GM19395 (cell line): ENCODE results near the gene RCOR2.
A peak's percentile ranks its signal among the peaks of the same experiment; 100 is the strongest.
"Not testable (repeated sequence)": the region's sequence is repeated elsewhere in the genome, so short reads cannot be mapped to it uniquely, and the experiment has no call there.

Experiments used
- ATAC-seq: cut with Tn5 transposase; IDR thresholded peaks from one replicate; pipeline ENCODE4 v1.9.1; 2021; ENCODE audit warnings: mild to moderate bottlenecking, moderate library complexity; ENCODE audit not compliant: unreplicated experiment

RCOR2 gene

DNA sequence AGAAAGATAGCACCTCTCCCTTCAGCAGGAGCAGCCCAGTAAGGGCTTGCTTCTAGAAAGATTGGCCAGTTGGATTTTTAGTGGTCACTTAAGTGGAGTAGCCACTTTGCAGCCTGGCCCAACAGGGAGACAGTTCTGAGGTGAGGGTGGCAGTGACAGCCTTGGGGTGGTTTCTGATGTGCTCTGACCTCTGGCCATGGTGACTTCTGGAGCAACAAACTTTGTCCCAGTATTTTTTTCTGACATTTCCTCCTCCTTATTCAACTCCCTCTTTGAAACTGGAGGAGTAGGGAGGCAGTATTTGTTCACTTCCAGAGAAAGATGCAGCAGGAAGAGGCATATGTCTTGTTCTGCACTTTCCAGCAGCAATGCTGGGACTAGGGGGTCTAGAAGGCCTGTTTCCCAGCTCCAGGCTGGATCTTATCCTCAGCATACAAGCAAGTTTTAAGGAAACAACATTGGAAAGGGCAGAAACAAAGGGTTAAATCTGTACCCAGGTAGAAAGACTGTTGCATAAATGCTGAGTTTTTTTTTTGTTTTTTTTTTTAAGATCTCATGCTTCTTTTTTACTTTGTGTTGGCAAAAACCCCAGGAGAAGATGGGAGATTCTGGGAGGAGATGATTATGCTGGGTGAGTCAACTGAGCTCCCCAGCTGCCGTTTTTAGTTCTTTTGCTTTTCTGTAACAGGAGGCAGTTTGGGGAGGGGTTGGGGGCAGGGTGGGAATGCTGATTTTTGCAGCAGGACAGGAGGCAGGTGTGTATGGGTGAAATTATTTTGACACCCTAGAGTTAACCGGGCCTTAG lies 37.2 kb downstream of the RCOR2 start:
- no peak for ATAC-seq

DNA sequence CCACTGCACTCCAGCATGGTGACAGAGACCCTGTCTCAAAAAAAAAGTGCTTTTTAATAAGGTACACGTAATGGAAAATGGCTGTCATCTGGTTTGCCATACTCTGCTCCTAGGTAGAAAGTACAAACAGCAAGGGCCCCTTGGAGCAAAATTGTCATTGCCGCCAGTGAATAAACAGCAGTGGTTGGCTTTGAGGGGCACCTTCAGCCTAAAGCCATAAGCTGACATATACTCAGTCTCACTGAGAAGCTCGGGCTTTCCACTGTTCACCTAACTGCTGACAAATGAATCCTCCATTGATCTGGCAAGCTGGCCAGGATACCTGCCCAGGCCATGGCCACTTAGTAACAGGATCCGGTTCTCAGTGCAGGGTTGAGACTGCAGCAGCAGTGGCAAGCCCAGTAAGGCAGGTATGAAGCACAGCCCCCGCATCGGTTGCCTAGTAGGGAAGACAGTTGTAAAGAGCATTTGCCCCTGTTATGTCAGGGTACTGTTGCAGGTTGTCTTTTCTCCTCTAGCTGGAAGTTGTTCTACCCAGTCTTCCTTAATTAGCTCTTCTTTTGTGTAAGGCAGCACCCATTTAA lies 39.2 kb downstream of the RCOR2 start:
- no peak for ATAC-seq

- ATAC-seq: no peak
Measured at GRCh38 chr11:63876616-63877015, 40.3 kb downstream of the RCOR2 start.

DNA sequence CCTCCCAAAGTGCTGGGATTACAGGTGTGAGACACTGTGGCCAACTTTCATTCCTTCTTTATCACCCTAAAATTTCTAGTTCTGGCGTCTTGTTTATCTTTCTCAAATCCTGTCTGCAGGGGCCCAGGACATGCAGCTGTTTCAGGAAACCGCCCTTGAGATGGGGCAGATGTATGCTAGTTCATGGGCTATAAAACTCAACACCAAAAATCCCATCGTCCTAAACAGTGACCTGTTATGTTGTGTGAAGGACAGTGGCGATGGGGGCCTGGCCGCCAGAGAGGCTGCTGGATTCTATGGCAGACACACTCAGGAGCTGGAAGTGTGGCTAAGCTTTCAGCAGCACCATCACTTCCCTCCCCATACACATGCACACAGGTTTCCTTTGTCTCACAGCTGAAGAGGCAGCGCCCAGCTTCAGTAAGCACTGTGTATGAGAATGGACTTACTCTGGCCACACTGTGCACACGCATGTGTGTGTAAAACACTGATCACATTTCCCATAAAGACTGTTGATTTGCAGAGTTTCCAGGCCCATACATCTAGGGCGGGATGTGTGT lies 41.4 kb downstream of the RCOR2 start:
- no peak for ATAC-seq

GRCh38 chr11:63874511-63874910 lies 42.5 kb downstream of the RCOR2 start:
- no peak for ATAC-seq

- ATAC-seq: no peak
Measured at GRCh38 chr11:63873311-63873710, 43.7 kb downstream of the RCOR2 start.

GRCh38 chr11:63872800-63873197 lies 44.2 kb downstream of the RCOR2 start:
- no peak for ATAC-seq

DNA sequence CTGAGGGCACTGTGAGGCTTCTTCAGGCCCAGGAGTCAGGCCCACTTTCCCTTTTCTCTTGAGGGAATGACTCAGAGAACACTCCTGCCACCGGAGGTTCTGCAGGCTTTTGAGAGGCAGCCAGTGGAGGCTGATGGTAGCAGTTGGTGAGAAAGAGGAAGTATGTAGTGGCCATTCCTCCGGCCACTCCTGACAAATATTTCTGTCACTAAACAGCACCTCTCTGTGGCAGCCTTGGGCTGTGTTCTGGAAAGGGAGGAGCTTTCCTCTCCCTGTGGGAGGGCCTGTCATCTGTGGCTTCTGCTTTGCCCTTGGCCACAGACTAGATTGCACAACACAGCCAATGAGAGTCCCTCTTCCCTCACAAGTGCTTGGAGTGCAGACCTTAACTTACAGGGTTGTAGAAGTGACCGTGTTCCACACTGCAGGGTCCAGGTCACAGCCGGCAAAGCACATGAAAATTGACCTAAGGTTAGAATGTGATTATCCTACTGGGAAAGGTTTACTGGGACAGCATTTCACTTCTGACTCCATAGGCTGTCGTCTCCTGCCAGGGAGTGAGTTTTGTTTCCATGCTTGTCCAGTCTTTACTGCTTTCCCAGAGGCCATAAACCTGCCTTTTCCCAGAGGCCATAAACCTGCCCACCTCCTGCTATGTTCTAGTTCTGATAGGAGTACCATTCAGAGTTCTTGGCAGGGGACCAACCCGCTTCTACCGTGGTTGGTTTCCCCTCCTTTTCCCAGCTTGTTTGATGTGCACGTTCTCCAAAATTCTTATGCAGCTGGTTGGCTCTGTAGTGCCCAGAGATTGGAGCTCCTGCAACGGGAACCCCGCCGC lies 44.8 kb downstream of the RCOR2 start:
- ATAC-seq: peak; percentile 95

GRCh38 chr11:63870351-63871140 lies 46.4 kb downstream of the RCOR2 start:
- no peak for ATAC-seq

DNA sequence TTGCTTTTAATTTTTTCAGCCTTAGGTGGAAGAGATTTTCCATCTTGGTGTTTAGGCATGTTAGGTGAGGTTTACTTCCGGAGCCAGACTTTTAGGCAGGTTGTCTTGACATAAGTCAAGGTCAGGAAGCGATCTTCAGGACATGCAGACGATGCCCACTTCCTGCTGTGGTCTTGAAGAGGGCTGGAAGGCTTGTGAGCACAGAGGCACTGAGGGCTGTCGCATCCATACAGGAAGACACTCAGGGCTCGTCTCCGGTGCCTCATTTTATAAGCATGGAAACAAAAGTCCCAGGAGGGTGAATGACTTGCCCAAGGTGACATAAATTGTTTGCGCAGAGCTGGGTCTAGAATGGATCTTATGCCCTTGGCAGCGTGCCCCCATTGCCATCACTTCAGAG lies 47.3 kb downstream of the RCOR2 start:
- no peak for ATAC-seq

- ATAC-seq: no peak
Measured at GRCh38 chr11:63869171-63869591, 47.8 kb downstream of the RCOR2 start.

- ATAC-seq: no peak
Measured at GRCh38 chr11:63868399-63869064, 48.4 kb downstream of the RCOR2 start.

DNA sequence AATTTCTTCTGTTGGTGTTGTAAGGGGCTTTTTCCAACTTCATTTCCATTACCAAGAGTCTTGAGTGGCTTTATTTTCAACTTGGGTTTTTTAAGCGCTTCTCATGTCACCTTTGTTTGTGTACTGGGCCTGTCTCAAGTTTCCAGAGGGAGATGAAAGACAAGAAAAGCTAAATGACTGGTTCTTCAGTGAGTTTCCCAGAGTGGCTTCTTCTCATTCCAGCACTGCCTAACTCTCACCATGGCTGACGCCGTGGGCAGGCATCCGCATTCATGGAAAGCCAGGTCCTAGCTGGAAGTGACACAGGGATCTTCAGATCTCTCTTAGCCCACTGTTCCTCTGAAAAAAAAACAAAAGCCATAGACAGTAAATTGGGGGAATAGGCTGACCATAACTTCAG lies 49.5 kb downstream of the RCOR2 start:
- no peak for ATAC-seq

DNA sequence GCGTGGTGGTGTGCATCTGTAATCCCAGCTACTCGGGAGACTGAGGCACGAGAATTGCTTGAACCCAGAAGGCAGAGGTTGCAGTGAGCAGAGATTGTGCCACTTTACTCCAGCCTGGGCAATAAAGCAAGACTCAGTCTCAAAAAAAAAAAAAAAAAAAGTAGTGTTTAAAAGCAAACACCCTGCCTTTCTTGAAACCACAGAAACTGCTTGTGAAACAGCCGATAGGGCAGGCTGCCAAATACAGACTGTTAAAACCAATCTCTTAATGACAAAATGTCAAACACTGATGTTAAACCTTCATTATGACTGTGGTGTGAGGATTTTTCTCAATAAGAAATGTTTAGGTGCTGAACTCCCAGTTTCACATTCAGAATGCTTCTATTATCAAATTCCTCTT lies 50.8 kb downstream of the RCOR2 start:
- ATAC-seq: peak; percentile 74

- not testable (repeated sequence) for ATAC-seq
Measured at GRCh38 chr11:63863620-63864019, 53.3 kb downstream of the RCOR2 start.

- ATAC-seq: no peak
Measured at GRCh38 chr11:63862923-63863322, 54.0 kb downstream of the RCOR2 start.
